GM12892 (cell line): ENCODE results near the gene AFG3L2.

Source experiments
- DNase-seq: peaks from one replicate; pipeline ENCODE4 v3.0.0; 2011; ENCODE audit not compliant: insufficient read length
- FAIRE-seq: peaks from 2 replicates; lab custom pipeline; 2011; peaks lifted over from hg19 to GRCh38; lab: Jason Lieb, UNC
- POLR2A ChIP-seq: IDR thresholded peaks from 2 replicates; pipeline ENCODE4 v1.6.1; 2011; ENCODE audit warnings: low read depth, low read length, control low read depth
- POLR2AphosphoS5 ChIP-seq: IDR thresholded peaks from 2 replicates; pipeline ENCODE4 v1.6.1; 2011; ENCODE audit warnings: low read depth, low read length, control low read depth
- TAF1 ChIP-seq: IDR thresholded peaks from 2 replicates; pipeline ENCODE4 v1.6.1; 2011; ENCODE audit warnings: low read depth, mild to moderate bottlenecking, control low read depth, low read length, borderline replicate concordance

The AFG3L2 gene

GRCh38 chr18:12373116-12373770 is 3.8 kb downstream of the AFG3L2 start:
- DNase-seq: no peak
- no peak for FAIRE-seq
- TF ChIP-seq TAF1 (no peak), POLR2AphosphoS5 (no peak), POLR2A (no peak)

- DNase-seq: no peak
- TF ChIP-seq POLR2A: no peak
- no peak for TF ChIP-seq POLR2AphosphoS5
- no peak for FAIRE-seq
Measured at GRCh38 chr18:12372406-12372805, 4.6 kb downstream of the AFG3L2 start.

GRCh38 chr18:12371590-12371989 is 5.4 kb downstream of the AFG3L2 start:
- FAIRE-seq (no peak), DNase-seq (no peak)
- TF ChIP-seq TAF1 (no peak), POLR2AphosphoS5 (no peak), POLR2A (no peak)

GRCh38 chr18:12369211-12369610 is 7.8 kb downstream of the AFG3L2 start:
- DNase-seq: no peak
- TF ChIP-seq TAF1 (no peak), POLR2A (no peak), POLR2AphosphoS5 (no peak)
- no peak for FAIRE-seq

GRCh38 chr18:12366784-12367183 is 10.2 kb downstream of the AFG3L2 start:
- DNase-seq (no peak), FAIRE-seq (no peak)
- no peak for TF ChIP-seq TAF1
- TF ChIP-seq POLR2A: no peak
- no peak for TF ChIP-seq POLR2AphosphoS5

- no peak for DNase-seq
- FAIRE-seq: no peak
- TF ChIP-seq POLR2A (no peak), POLR2AphosphoS5 (no peak), TAF1 (no peak)
Measured at GRCh38 chr18:12366379-12366778, 10.6 kb downstream of the AFG3L2 start.

- DNase-seq (no peak), FAIRE-seq (no peak)
- TF ChIP-seq POLR2AphosphoS5 (no peak), POLR2A (no peak), TAF1 (no peak)
Measured at GRCh38 chr18:12362473-12363174, 14.4 kb downstream of the AFG3L2 start.

- TF ChIP-seq POLR2AphosphoS5: no peak
- no peak for TF ChIP-seq TAF1
- DNase-seq: no peak
- no peak for FAIRE-seq
Measured at GRCh38 chr18:12361770-12362378, 15.2 kb downstream of the AFG3L2 start.

GRCh38 chr18:12359515-12359927 is 17.5 kb downstream of the AFG3L2 start:
- DNase-seq: no peak
- FAIRE-seq: no peak

GRCh38 chr18:12352188-12352587 is 24.8 kb downstream of the AFG3L2 start:
- TF ChIP-seq POLR2A (no peak), TAF1 (no peak), POLR2AphosphoS5 (no peak)
- FAIRE-seq (no peak), DNase-seq (no peak)

More at GRCh38 chr18:12359515-12359927, 17.5 kb downstream of the AFG3L2 start:
- TF ChIP-seq POLR2A (no peak), TAF1 (no peak), POLR2AphosphoS5 (no peak)

- TF ChIP-seq TAF1: no peak
- no peak for TF ChIP-seq POLR2AphosphoS5
- no peak for TF ChIP-seq POLR2A
- DNase-seq: no peak
- no peak for FAIRE-seq
Measured at GRCh38 chr18:12347895-12348294, 29.1 kb downstream of the AFG3L2 start.

- FAIRE-seq (no peak), DNase-seq (no peak)
- TF ChIP-seq POLR2AphosphoS5 (0 out of 2 replicates have a peak, but pooled peaks have one; percentile 7), POLR2A (no peak), TAF1 (no peak)
Measured at GRCh38 chr18:12346240-12346565, 30.8 kb downstream of the AFG3L2 start.

GRCh38 chr18:12345491-12346239 is 31.4 kb downstream of the AFG3L2 start:
- no peak for FAIRE-seq

More at GRCh38 chr18:12345491-12346239, 31.4 kb downstream of the AFG3L2 start:
- DNase-seq: no peak
- TF ChIP-seq TAF1 (no peak), POLR2A (0 out of 2 replicates have a peak, but pooled peaks have one; percentile 19), POLR2AphosphoS5 (0 out of 2 replicates have a peak, but pooled peaks have one; percentile 20)
